H1 (cell line): ENCODE data around the gene PDE4D. TPM values are rescaled to one million over a fixed set of nuclear protein-coding genes. Genes with fewer than 3 reads are reported as not detected.

ENCODE experiments used
- CTCF ChIA-PET: fragments of 300-600 bp; sonication (Branson Sonifier 250); formaldehyde crosslinking; loops from one replicate; lab custom pipeline; 2021; ENCODE audit not compliant: partially characterized antibody; lab: Charles Lee
- POLR2A ChIA-PET: fragments of 300-600 bp; sonication (Branson Sonifier 250); formaldehyde crosslinking; loops from one replicate; lab custom pipeline; 2021; ENCODE audit warnings: inconsistent platforms; ENCODE audit not compliant: partially characterized antibody; lab: Charles Lee
- DNase-seq, 2 experiments: peaks; one replicate each; pipeline versions ENCODE4 v3.0.0 to v3.0.0-alpha.2; 2010 to 2022; ENCODE audit warnings: low spot score in 2 of 2, low read depth in 1 of 2, mixed read lengths in 1 of 2
- FAIRE-seq: peaks from 2 replicates; lab custom pipeline; 2011; peaks lifted over from hg19 to GRCh38; lab: Jason Lieb, UNC
- H2AFZ ChIP-seq: 2 replicates; pipeline ENCODE4 v1.8.1; 2012; ENCODE audit warnings: low read length, inconsistent platforms
- H2AK5ac ChIP-seq: 2 replicates; pipeline ENCODE4 v1.6.1; 2013; ENCODE audit warnings: low read depth, low read length
- H2BK120ac ChIP-seq: replicated peaks from 2 replicates; pipeline ENCODE3; 2013; ENCODE audit warnings: low read depth, low read length, inconsistent platforms
- H2BK12ac ChIP-seq: 2 replicates; pipeline ENCODE4 v1.6.1; 2013; ENCODE audit warnings: low read depth, low read length
- H2BK15ac ChIP-seq: 2 replicates; pipeline ENCODE4 v1.6.1; 2013; ENCODE audit warnings: low read length
- H2BK20ac ChIP-seq: 2 replicates; pipeline ENCODE4 v1.6.1; 2013; ENCODE audit warnings: low read length
- H2BK5ac ChIP-seq: 2 replicates; pipeline ENCODE4 v1.6.1; 2013; ENCODE audit warnings: low read depth, low read length
- H3K14ac ChIP-seq: 2 replicates; pipeline ENCODE4 v1.6.1; 2013; ENCODE audit warnings: inconsistent platforms; ENCODE audit not compliant: insufficient read length
- H3K18ac ChIP-seq: 2 replicates; pipeline ENCODE4 v1.6.1; 2013; ENCODE audit warnings: low read length; ENCODE audit errors: extremely low read depth
- H3K23ac ChIP-seq: 2 replicates; pipeline ENCODE4 v1.6.1; 2013; ENCODE audit warnings: inconsistent platforms; ENCODE audit not compliant: insufficient read length
- H3K23me2 ChIP-seq: 2 replicates; pipeline ENCODE4 v1.6.1; 2013; ENCODE audit warnings: low read depth, low read length
- H3K27ac ChIP-seq: 2 replicates; pipeline ENCODE4 v1.6.1; 2011; ENCODE audit warnings: low read depth, low read length, inconsistent platforms
- H3K27me3 ChIP-seq, 4 experiments: replicated peaks in 1 of 4; 1 replicate in 1 of 4; 2 replicates in 3 of 4; pipeline versions ENCODE4 v1.6.1 to v1.8.1; 2011 to 2013; ENCODE audit warnings: low read length in 3 of 4, mild to moderate bottlenecking in 3 of 4, inconsistent platforms in 2 of 4, mixed read lengths in 2 of 4, moderate library complexity in 1 of 4; ENCODE audit not compliant: control insufficient read depth in 3 of 4, insufficient read depth in 3 of 4; ENCODE audit errors: extremely low read depth in 1 of 4
- H3K36me3 ChIP-seq, 4 experiments: 2 replicates each; pipeline versions ENCODE4 v1.6.1 to v1.8.1; 2011 to 2013; ENCODE audit warnings: mild to moderate bottlenecking in 4 of 4, low read length in 3 of 4, moderate library complexity in 2 of 4, control low read depth in 1 of 4, inconsistent platforms in 1 of 4; ENCODE audit not compliant: insufficient read depth in 4 of 4, control insufficient read depth in 2 of 4
- H3K4ac ChIP-seq: replicated peaks from 2 replicates; pipeline ENCODE3; 2013; ENCODE audit warnings: low read length, low read depth, mixed read lengths, inconsistent platforms; ENCODE audit not compliant: insufficient read length
- H3K4me1 ChIP-seq, 4 experiments: replicated peaks in 1 of 4; 1 replicate in 1 of 4; 2 replicates in 3 of 4; pipeline versions ENCODE4 v1.6.1 to v1.8.1; 2011 to 2013; ENCODE audit warnings: low read length in 3 of 4, inconsistent platforms in 2 of 4, mixed read lengths in 1 of 4; ENCODE audit not compliant: insufficient read depth in 4 of 4, control insufficient read depth in 3 of 4
- H3K4me2 ChIP-seq, 2 experiments: 2 replicates each; pipeline versions ENCODE4 v1.6.1 to v1.8.1; 2011 to 2013; ENCODE audit warnings: low read depth in 2 of 2, low read length in 2 of 2, control low read depth in 1 of 2, inconsistent platforms in 1 of 2, mild to moderate bottlenecking in 1 of 2; ENCODE audit not compliant: insufficient read depth in 1 of 2
- H3K4me3 ChIP-seq, 4 experiments: fragments of 200-600, 300-600 bp in 1 of 4; sonication (generic), shearing (Covaris generic), sonication (Bioruptor Twin) in 1 of 4; 2 replicates each; pipeline versions ENCODE4 v1.5.1 to v1.8.1; 2011 to 2016; ENCODE audit warnings: low read length in 4 of 4, low read depth in 3 of 4, control low read depth in 2 of 4, inconsistent platforms in 2 of 4, mild to moderate bottlenecking in 2 of 4, mixed read lengths in 1 of 4, moderate library complexity in 1 of 4; ENCODE audit not compliant: insufficient read depth in 2 of 4; ENCODE audit errors: extremely low read depth in 1 of 4
- H3K56ac ChIP-seq: replicated peaks from 2 replicates; pipeline ENCODE3; 2013; ENCODE audit warnings: low read depth, mild to moderate bottlenecking, mixed read lengths, low read length, inconsistent platforms; ENCODE audit not compliant: insufficient read length
- H3K79me1 ChIP-seq: 2 replicates; pipeline ENCODE4 v1.6.1; 2013; ENCODE audit warnings: low read depth, low read length, control low read depth
- H3K79me2 ChIP-seq, 2 experiments: 2 replicates each; pipeline versions ENCODE4 v1.6.1 to v1.8.1; 2012 to 2013; ENCODE audit warnings: low read length in 2 of 2, mild to moderate bottlenecking in 2 of 2, inconsistent platforms in 1 of 2; ENCODE audit not compliant: insufficient read depth in 2 of 2, control insufficient read depth in 1 of 2
- H3K9ac ChIP-seq, 4 experiments: replicated peaks in 1 of 4; 1 replicate in 1 of 4; 2 replicates in 3 of 4; pipeline versions ENCODE4 v1.6.1 to v1.8.1; 2011 to 2013; ENCODE audit warnings: low read depth in 3 of 4, low read length in 3 of 4, control low read depth in 2 of 4, mild to moderate bottlenecking in 2 of 4, moderate library complexity in 2 of 4, inconsistent platforms in 1 of 4; ENCODE audit errors: extremely low read depth in 1 of 4
- H3K9me3 ChIP-seq, 2 experiments: 2 replicates each; pipeline versions ENCODE4 v1.6.1 to v1.8.1; 2012 to 2013; ENCODE audit warnings: mild to moderate bottlenecking in 2 of 2, moderate library complexity in 2 of 2, control low read depth in 1 of 2, inconsistent platforms in 1 of 2, low read depth in 1 of 2, low read length in 1 of 2, mixed read lengths in 1 of 2; ENCODE audit not compliant: insufficient read depth in 2 of 2
- H4K20me1 ChIP-seq, 2 experiments: replicated peaks in 1 of 2; 2 replicates each; pipeline versions ENCODE3 to v1.8.1; 2011 to 2013; ENCODE audit warnings: inconsistent platforms in 2 of 2, low read length in 2 of 2, mild to moderate bottlenecking in 1 of 2; ENCODE audit not compliant: insufficient read depth in 2 of 2, control insufficient read depth in 1 of 2
- H4K5ac ChIP-seq: 2 replicates; pipeline ENCODE4 v1.6.1; 2013; ENCODE audit warnings: low read length, low read depth, mixed read lengths, inconsistent platforms; ENCODE audit not compliant: insufficient read length
- H4K8ac ChIP-seq: 2 replicates; pipeline ENCODE4 v1.8.0; 2013; ENCODE audit warnings: mild to moderate bottlenecking, moderate library complexity, low read length, inconsistent platforms; ENCODE audit not compliant: insufficient read depth; ENCODE audit errors: extremely low read depth
- H4K91ac ChIP-seq: replicated peaks from 2 replicates; pipeline ENCODE3; 2013; ENCODE audit warnings: low read length, mixed read lengths, inconsistent platforms; ENCODE audit not compliant: insufficient read length
- ATF3 ChIP-seq: IDR thresholded peaks from 2 replicates; pipeline ENCODE4 v1.6.1; 2011; ENCODE audit warnings: low read depth, mild to moderate bottlenecking, low read length; ENCODE audit not compliant: insufficient read depth
- CHD1 ChIP-seq: IDR thresholded peaks from 2 replicates; pipeline ENCODE4 v1.6.1; 2012; ENCODE audit warnings: low read depth, low read length, improper control_type of control experiment
- CREB1 ChIP-seq: IDR thresholded peaks from 2 replicates; pipeline ENCODE4 v1.6.1; 2012; ENCODE audit warnings: inconsistent platforms
- KDM5A ChIP-seq: fragments of 200-600 bp; IDR thresholded peaks from 2 replicates; pipeline ENCODE4 v1.7.1; 2012; ENCODE audit warnings: mild to moderate bottlenecking, low read length, inconsistent platforms, mixed read lengths
- MAFK ChIP-seq: IDR thresholded peaks from 2 replicates; pipeline ENCODE4 v1.6.1; 2012; ENCODE audit warnings: low read depth, mild to moderate bottlenecking, improper control_type of control experiment, low read length
- NANOG ChIP-seq: IDR thresholded peaks from 2 replicates; pipeline ENCODE4 v1.6.1; 2011; ENCODE audit warnings: low read length, low read depth, mild to moderate bottlenecking, inconsistent platforms; ENCODE audit not compliant: insufficient read depth, poor library complexity, severe bottlenecking
- POLR2AphosphoS5 ChIP-seq: IDR thresholded peaks from 2 replicates; pipeline ENCODE4 v1.6.1; 2011; ENCODE audit warnings: low read depth, low read length
- RAD21 ChIP-seq, 2 experiments: IDR thresholded peaks in 1 of 2; conservative IDR thresholded peaks in 1 of 2; 2 replicates each; pipeline ENCODE4 v1.6.1; 2011; ENCODE audit warnings: low read depth in 2 of 2, low read length in 2 of 2, improper control_type of control experiment in 1 of 2, inconsistent platforms in 1 of 2, mild to moderate bottlenecking in 1 of 2, moderate library complexity in 1 of 2
- RFX5 ChIP-seq: IDR thresholded peaks from 2 replicates; pipeline ENCODE4 v1.6.1; 2011; ENCODE audit warnings: low read depth, low read length, improper control_type of control experiment, borderline replicate concordance
- SIN3A ChIP-seq, 2 experiments: IDR thresholded peaks in 1 of 2; conservative IDR thresholded peaks in 1 of 2; 2 replicates each; pipeline ENCODE4 v1.6.1; 2011 to 2012; ENCODE audit warnings: low read length in 2 of 2, improper control_type of control experiment in 1 of 2, low read depth in 1 of 2, mild to moderate bottlenecking in 1 of 2
- USF2 ChIP-seq: IDR thresholded peaks from 2 replicates; pipeline ENCODE4 v1.6.1; 2011; ENCODE audit warnings: low read length, improper control_type of control experiment
- ZNF274 ChIP-seq: IDR thresholded peaks from 2 replicates; pipeline ENCODE4 v1.7.0; 2012; ENCODE audit warnings: low read length, borderline replicate concordance; ENCODE audit errors: extremely low read depth
- WGBS, 2 experiments: shearing (Covaris generic) in 1 of 2; methylation state at CpG; one replicate each; pipeline versions ENCODE4 v1.1.6 to v1.1.7; 2013 to 2015; ENCODE audit warnings: low lambda C conversion rate in 2 of 2, mixed read lengths in 2 of 2, inconsistent platforms in 1 of 2, low coverage in 1 of 2, missing lambda C conversion rate in 1 of 2; ENCODE audit not compliant: insufficient replicate concordance in 2 of 2, insufficient coverage in 1 of 2, insufficient read length in 1 of 2; ENCODE audit errors: extremely low coverage in 1 of 2, missing lambda C conversion rate in 1 of 2; 5-methylcytosine and 5-hydroxymethylcytosine counted together
- polyA plus RNA-seq, 7 experiments: library from polyadenylated mRNA; depleted of rRNA in 3 of 7; stranded (reverse) in 5 of 7; unstranded in 2 of 7; fragments of >200 nt in 5 of 7; fragments of 200-250 nt in 2 of 7; gene quantifications; 1 replicate in 5 of 7; 2 replicates in 1 of 7; 4 replicates in 1 of 7; pipeline versions ENCODE4 v1.2.1 to v1.2.3, GENCODE V29; 2011 to 2013; ENCODE audit warnings: missing spikeins in 2 of 7, mixed read lengths in 2 of 7
- total RNA-seq: library from RNA; stranded (reverse); fragmentation: NEBNext Ultra II Directional; extraction: Animal tissue kit (Norgen Biotek cat#: 25700); gene quantifications from 2 replicates; pipeline ENCODE4 v1.2.1, GENCODE V29; 2021

Gene PDE4D
- total and polyA plus RNA-seq, 2 of the 8 experiments (the other 6 are each of a cell fraction or from before 2014, with no cell fraction given): 2.3 to 3.7 TPM

GRCh38 chr5:59715228-59715627 lies 178.3 kb downstream of the PDE4D start:
- Histone ChIP-seq H2BK5ac (no peak overlapping the region), H3K23me2 (no peaks in the 10 kb centered on the region), H4K8ac (no peak overlapping the region), H2AFZ (no peak overlapping the region), H3K56ac (no peak overlapping the region), H4K20me1 (no peaks in the 10 kb centered on the region), H3K79me2 (no peaks in the 10 kb centered on the region), H2BK12ac (no peak overlapping the region), H2BK20ac (no peak overlapping the region), H3K4me2 (no peak overlapping the region), H3K14ac (no peak overlapping the region), H3K9me3 (peaks cover 18 to 25% of the 10 kb centered on the region in 2 experiments), H3K9ac (no peak overlapping the region), H2AK5ac (no peak overlapping the region), H4K5ac (no peak overlapping the region), H3K4ac (no peak overlapping the region), H3K23ac (no peak overlapping the region), H3K4me3 (no peak overlapping the region), H3K27ac (no peak overlapping the region), H4K91ac (no peak overlapping the region), H2BK120ac (no peak overlapping the region), H3K79me1 (no peaks in the 10 kb centered on the region), H3K4me1 (peaks cover 0 to 8% (median 3%) of the 10 kb centered on the region in 4 experiments; a peak in 3 of 7 replicates), H2BK15ac (no peak overlapping the region), H3K18ac (0 out of 2 replicates have a peak overlapping the region, but pooled peaks have one; percentile 6), H3K27me3 (no peaks in the 10 kb centered on the region), H3K36me3 (peaks cover 0 to 13% (median 6%) of the 10 kb centered on the region in 4 experiments; a peak in 3 of 8 replicates)
- CTCF ChIA-PET: no interaction called here
- POLR2A ChIA-PET: no interaction called here
- no peak for DNase-seq
- no peak for FAIRE-seq
- WGBS, 2 experiments: 93% methylated on average over 5 of the region's 5 CpGs; no CpG with 5 or more reads in 1 of the 2 experiments
- TF ChIP-seq NANOG: no peak
- TF ChIP-seq SIN3A (conservative IDR thresholded peaks at IDR 0.05 in 1 of 2, IDR thresholded peaks at IDR 0.05 in 1 of 2; ENCODE audit: low read depth in 1 of 2, low read length in 2 of 2): no peak
- TF ChIP-seq RFX5: no peak
- TF ChIP-seq CHD1: no peak
- no peak for TF ChIP-seq ZNF274
- TF ChIP-seq KDM5A: no peak
- no peak for TF ChIP-seq RAD21 (IDR thresholded peaks at IDR 0.05 in 1 of 2, conservative IDR thresholded peaks at IDR 0.05 in 1 of 2; ENCODE audit: low read depth in 2 of 2, low read length in 2 of 2)
- TF ChIP-seq MAFK: no peak
- no peak for TF ChIP-seq CREB1
- TF ChIP-seq ATF3: no peak
- no peak for TF ChIP-seq USF2
- no peak for TF ChIP-seq POLR2AphosphoS5
